GM21423 (cell line): Measurements from ENCODE around the gene LRRC75A.

ENCODE experiments used
- ATAC-seq: cut with Tn5 transposase; IDR thresholded peaks from one replicate; pipeline ENCODE4 v1.9.1; 2021; ENCODE audit warnings: mild to moderate bottlenecking, moderate library complexity; ENCODE audit not compliant: unreplicated experiment

The LRRC75A gene

GRCh38 chr17:16435925-16436886 is 55.8 kb downstream of the LRRC75A start:
- ATAC-seq: no peak

- no peak for ATAC-seq
Measured at GRCh38 chr17:16434662-16435061, 57.3 kb downstream of the LRRC75A start.

- ATAC-seq: no peak
Measured at GRCh38 chr17:16433514-16433913, 58.5 kb downstream of the LRRC75A start.

- no peak for ATAC-seq
Measured at GRCh38 chr17:16432017-16432416, 60.0 kb downstream of the LRRC75A start.

GRCh38 chr17:16430650-16431049 is 61.3 kb downstream of the LRRC75A start:
- ATAC-seq: no peak

GRCh38 chr17:16429083-16429482 is 62.9 kb downstream of the LRRC75A start:
- ATAC-seq: no peak

GRCh38 chr17:16428098-16428882 is 63.7 kb downstream of the LRRC75A start:
- ATAC-seq: no peak

- ATAC-seq: no peak
Measured at GRCh38 chr17:16427020-16427419, 65.0 kb downstream of the LRRC75A start.

GRCh38 chr17:16425698-16426659 is 66.0 kb downstream of the LRRC75A start:
- no peak for ATAC-seq

GRCh38 chr17:16425202-16425601 is 66.8 kb downstream of the LRRC75A start:
- ATAC-seq: no peak

GRCh38 chr17:16423226-16423872 is 68.6 kb downstream of the LRRC75A start:
- ATAC-seq: no peak

- no peak for ATAC-seq
Measured at GRCh38 chr17:16422416-16422815, 69.6 kb downstream of the LRRC75A start.

- no peak for ATAC-seq
Measured at GRCh38 chr17:16419929-16420271, 72.1 kb downstream of the LRRC75A start.

GRCh38 chr17:16419074-16419928 is 72.7 kb downstream of the LRRC75A start:
- ATAC-seq: peak; percentile 41

GRCh38 chr17:16418685-16419068 is 73.3 kb downstream of the LRRC75A start:
- no peak for ATAC-seq

GRCh38 chr17:16417896-16418684 is 73.9 kb downstream of the LRRC75A start:
- no peak for ATAC-seq

- ATAC-seq: no peak
Measured at GRCh38 chr17:16417399-16417798, 74.6 kb downstream of the LRRC75A start.
